Posterior vena cava (tissue), 2 donors: ENCODE data around the gene CPNE1. TPM values are rescaled to one million over a fixed set of nuclear protein-coding genes. Genes with fewer than 3 reads are reported as not detected.

ENCODE experiments used
- DNase-seq: peaks from one replicate; pipeline ENCODE4 v3.0.0-alpha.2; 2020; ENCODE audit warnings: low spot score
- intact Hi-C, 2 donors: fragments of 100-400 bp; cut with DNase I; formaldehyde crosslinking; loops; one replicate each; pipeline versions ENCODE4 v1.14.1 to v1.14.2; 2022 to 2023
- total RNA-seq, 2 donors: library from RNA; stranded (reverse); fragmentation: NEBNext Ultra II Directional; extraction: Animal tissue kit (Norgen Biotek cat#: 25700); gene quantifications; one replicate each; pipeline ENCODE4 v1.2.1, GENCODE V29; 2021
- donor health status: DM: yes; HTN: yes; CAD: no.
- donor health status: DM: yes; HTN: yes; CAD: no.

Gene CPNE1
- total RNA-seq, 2 donors from 2014 or later: 122 to 130 TPM

- DNase-seq: no peak
- intact Hi-C loops: no loop called here
These were observed 80.8 kb downstream of the CPNE1 start for GRCh38 chr20:35583636-35584560.

GRCh38 chr20:35582741-35583404 is 81.8 kb downstream of the CPNE1 start:
- intact Hi-C loops: no loop called here
- no peak for DNase-seq

GRCh38 chr20:35582131-35582530 is 82.6 kb downstream of the CPNE1 start:
- intact Hi-C loops: no loop called here
- no peak for DNase-seq

GRCh38 chr20:35579196-35579595 is 85.5 kb downstream of the CPNE1 start:
- intact Hi-C loops: no loop called here
- DNase-seq: no peak

GRCh38 chr20:35578469-35578868 is 86.2 kb downstream of the CPNE1 start:
- intact Hi-C loops: no loop called here
- DNase-seq: no peak

- intact Hi-C loops: no loop called here
These were observed 87.9 kb downstream of the CPNE1 start for GRCh38 chr20:35576816-35577215.

More at GRCh38 chr20:35576816-35577215, 87.9 kb downstream of the CPNE1 start:
- peak; percentile 9 for DNase-seq

Other genes starting within 250 kb of the CPNE1 start
- gene GDF5, start 226.7 kb downstream of the CPNE1 start, total RNA-seq: under 1 TPM; 0.19 to 0.51 TPM
- 10 to 100 TPM; 20.4 to 22.2 TPM for gene CEP250, start 209.3 kb downstream of the CPNE1 start, total RNA-seq
- gene C20orf173, start 135.2 kb downstream of the CPNE1 start, total RNA-seq: not detected
- 100 to 1,000 TPM; 117 to 154 TPM for gene ERGIC3, start 122.8 kb downstream of the CPNE1 start, total RNA-seq
- gene SPAG4, start 49.1 kb downstream of the CPNE1 start, total RNA-seq: 1 to 10 TPM; 2.1 to 2.8 TPM
- 10 to 100 TPM; 59.4 to 61.4 TPM for gene RBM12, start within 50 bp of the CPNE1 start, total RNA-seq
- gene NFS1, start 34.5 kb upstream of the CPNE1 start, total RNA-seq: 10 to 100 TPM; 15.9 to 22.0 TPM
- gene ROMO1, start 34.5 kb upstream of the CPNE1 start, total RNA-seq: 100 to 1,000 TPM; 126 TPM
- gene RBM39, start 77.4 kb upstream of the CPNE1 start, total RNA-seq: 100 to 1,000 TPM; 210 to 217 TPM
- gene PHF20, start 107.1 kb upstream of the CPNE1 start, total RNA-seq: 10 to 100 TPM; 55.2 to 59.6 TPM